Activated CD4-positive, alpha-beta T cell treated with anti-CD3 and anti-CD28 coated beads for 4 hours (primary cell): ENCODE results near the gene CRISPLD2.
"Not testable (repeated sequence)": the region's sequence is repeated elsewhere in the genome, so short reads cannot be mapped to it uniquely, and the experiment has no call there.

Experiments
- DNase-seq, 2 donors: peaks; one replicate each; pipeline ENCODE4 v3.0.0-alpha.2; 2020

The CRISPLD2 gene

DNA sequence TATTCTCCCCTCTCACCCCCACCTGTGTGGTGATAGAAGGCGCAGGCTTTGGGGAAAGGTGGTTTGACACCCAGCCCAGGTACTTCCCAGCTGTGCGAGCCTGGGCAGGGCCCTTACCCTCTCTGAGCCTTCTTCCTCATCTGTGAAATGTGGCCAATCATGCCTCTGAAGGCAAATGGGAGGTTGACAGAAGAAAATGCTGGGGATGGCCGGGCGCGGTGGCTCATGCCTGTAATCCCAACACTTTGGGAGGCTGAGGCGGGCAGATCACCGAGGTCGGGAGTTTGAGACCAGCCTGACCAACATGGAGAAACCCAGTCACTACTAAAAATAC, 43.7 kb downstream of the CRISPLD2 start:
- no peak for DNase-seq

DNA sequence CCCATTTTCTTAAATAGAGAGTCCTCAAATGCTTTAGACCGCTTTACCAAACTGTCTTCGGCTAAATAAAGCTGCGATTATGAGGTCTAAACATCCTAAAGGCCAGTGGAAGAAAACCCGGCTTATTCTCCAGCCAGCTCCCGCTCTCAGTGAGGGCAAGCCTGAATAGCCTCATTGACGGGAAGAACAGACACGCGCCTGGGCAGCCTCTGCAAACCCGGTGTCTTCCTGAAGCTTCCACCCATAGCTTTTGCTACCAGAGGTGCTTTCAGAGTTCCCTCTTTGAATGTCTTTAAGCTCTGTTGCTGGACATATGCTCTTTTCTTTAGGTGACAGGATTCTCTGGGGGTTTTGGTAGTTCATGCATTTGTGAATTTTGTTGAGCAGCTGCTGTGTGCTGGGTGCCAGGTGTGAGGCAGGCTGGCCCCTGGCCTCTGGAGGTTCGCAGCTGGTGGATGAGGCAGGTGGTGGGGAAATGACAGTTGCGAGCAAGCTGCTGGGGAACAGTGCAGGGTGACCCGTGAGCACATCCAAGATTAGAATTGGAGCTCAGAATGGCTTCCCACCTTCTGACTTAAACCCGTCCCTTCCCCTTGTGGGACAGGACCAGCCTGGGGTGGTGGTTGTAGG, 44.7 kb downstream of the CRISPLD2 start:
- DNase-seq, result no peak

DNA sequence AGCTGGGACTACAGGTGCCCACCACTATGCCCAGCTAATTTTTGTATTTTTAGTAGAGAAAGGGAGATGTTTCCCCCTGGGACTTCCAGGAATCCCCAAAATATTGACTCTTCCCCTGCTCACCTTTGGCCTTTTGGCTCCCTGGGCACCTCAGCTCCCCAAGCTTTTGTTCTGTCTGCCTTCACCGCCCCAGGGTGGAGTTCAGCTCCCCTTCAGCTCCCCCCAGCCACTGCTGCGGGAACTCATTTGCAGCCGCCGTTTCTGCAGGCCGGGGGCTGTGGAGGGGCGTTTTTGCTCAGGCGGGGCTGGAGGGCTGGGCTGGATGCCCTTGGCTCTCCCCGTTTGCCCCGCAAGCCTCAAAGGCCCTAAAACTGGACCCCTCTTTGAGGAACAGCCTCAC, 47.9 kb downstream of the CRISPLD2 start:
- no peak for DNase-seq

DNA sequence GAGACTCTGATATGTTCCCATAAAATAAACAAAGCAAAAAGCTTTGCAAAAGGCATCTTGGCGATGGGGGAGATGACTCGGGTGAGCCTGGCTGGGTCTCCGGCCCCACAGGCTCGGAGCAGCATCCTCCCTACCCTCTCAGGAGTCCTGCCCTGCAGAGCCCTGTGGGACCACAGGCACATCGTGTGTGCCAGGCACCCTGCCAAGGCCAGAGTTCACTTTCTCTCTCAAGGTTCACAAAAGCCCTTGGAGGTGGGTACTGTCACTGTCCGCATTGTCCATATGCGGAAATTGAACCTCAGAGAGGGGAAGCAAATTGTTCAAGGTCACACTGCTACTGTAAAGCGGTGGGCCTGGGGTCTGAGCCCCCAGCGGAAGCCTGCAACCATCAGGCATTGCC, 48.5 kb downstream of the CRISPLD2 start:
- no peak for DNase-seq

DNA sequence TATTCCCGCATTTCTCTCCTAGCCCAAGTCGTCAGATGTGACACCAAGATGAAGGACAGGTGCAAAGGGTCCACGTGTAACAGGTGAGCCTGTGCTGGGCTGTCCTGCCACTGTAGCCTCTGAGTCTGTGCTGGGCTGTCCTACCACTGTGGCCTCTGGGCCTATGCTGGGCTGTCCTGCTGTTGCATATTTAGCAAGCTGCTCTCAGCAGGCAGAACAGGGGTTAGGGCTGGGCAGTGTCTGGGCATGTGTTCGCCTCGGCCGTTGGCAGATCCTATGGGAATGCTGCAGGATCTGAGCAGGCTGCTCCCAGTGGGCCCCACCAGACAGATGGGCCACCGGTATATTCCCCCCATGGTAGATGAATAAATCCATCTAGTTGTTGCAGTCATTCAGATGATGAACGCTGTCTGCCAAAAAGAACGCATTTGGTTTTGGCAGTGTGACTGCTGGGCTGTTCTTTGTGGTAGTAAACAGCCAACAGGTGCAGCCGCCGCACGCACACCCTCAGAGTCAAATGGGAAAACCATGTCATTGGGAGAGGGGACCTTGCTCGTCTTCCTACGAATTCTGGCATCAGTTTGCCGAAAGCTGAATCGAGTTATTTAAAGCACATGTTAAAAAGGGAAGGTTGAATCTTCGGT, 49.2 kb downstream of the CRISPLD2 start:
- DNase-seq, result no peak

DNA sequence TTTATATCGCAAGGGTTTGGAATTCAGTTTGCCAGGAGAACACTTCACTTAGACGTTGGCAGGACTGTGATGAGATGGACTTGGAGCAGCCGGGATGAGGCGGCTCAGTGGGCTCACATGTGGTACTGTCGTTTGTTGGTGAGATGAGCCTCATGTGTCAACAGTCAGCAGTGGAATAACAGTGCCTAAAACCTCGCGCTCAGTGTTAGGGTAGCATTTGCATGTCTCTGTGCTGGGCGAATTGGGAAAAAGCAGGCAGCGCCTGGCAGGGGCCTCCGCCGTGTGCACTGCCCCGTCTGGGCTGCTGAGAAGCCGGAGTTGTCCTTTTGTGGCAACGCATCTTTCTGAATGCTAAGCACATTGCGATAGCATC, 49.7 kb downstream of the CRISPLD2 start:
- no peak for DNase-seq

DNA sequence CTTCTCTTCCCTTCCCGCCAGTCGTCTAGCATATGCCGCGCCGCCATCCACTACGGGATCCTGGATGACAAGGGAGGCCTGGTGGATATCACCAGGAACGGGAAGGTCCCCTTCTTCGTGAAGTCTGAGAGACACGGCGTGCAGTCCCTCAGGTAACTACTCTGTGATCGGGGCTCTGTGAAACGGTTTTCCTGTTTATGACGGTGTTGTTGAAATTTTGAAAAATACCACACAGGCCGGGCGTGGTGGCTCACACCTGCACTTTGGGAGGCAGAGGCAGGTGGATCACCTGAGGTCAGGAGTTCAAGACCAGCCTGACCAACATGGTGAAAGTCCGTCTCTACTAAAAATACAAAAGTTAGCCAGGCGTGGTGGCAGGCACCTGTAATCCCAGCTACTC, 53.2 kb downstream of the CRISPLD2 start:
- not testable (repeated sequence) for DNase-seq

DNA sequence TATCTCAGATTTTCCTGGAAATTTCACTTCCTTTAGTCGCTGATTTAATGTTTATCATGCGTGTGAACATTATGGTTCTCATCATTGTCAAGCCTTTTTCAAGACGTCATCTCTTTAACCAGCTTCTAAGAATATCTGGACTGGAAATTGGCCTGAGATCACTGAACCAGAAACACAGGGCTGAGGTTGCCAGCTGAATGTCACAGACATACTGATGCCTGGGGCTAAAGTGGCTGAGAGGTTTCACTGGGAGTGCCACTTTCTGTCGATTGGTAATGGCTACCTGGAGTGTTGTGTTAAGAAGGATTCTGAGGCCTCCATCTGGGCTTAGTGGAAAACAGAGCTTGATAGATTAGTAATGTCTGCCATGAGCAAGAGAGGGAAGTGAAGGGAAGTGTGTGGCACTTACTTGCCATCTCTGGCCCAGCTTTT, 54.2 kb downstream of the CRISPLD2 start:
- DNase-seq, result no peak

DNA sequence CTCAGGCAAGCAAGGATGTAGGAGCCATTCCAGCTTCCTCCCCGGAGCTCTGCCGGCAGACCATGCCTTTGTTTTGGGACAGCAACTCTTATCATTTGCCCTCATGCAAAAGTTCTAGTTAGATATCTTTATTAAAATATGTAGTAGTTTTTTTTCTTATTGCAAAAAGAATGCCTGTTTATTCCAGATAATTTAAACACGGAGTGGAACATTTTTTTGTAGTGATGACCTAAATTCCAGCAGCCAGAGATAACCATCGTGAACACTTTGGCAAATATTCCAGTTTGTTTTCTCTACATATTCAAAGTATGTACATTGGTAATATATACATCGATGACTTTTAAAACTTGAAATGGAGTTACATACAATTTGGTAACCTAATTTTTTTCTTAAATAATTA, 54.8 kb downstream of the CRISPLD2 start:
- no peak for DNase-seq

DNA sequence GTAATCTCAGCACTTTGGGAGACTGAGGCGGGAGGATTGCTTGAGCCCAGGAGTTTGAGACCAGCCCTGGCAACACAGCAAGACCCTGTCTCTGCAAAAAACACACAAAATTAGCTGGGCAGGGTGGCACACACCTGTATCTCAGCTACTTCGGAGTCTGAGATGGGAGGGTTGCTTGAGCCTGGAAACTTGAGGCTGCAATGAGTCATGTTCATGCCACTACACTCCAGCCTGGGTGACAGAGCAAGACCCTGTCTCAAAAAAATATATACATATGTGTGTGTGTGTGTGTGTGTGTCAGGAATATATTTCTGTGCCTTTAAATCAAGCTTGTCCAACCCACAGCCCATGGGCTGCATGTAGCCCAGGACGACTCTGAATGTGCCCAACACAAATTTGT, 55.2 kb downstream of the CRISPLD2 start:
- no peak for DNase-seq

DNA sequence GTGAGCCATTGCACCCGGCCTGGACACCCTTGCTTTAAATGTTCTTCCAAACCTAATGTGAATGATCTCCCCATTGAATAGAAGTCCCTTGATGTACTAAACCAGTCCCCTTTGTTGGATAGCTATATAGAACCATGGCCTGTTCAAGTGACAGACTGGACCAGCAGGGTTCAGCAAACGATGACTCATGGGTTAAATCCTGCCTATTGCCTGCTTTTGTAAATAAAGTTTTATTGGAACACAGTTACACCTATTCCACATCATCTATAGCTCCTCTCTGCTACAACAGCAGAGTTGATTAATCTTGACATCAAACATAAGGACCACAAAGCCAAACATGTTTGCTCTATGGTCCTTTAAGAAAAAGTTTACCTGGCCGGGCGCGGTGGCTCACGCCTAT, 56.1 kb downstream of the CRISPLD2 start:
- DNase-seq, result no peak

DNA sequence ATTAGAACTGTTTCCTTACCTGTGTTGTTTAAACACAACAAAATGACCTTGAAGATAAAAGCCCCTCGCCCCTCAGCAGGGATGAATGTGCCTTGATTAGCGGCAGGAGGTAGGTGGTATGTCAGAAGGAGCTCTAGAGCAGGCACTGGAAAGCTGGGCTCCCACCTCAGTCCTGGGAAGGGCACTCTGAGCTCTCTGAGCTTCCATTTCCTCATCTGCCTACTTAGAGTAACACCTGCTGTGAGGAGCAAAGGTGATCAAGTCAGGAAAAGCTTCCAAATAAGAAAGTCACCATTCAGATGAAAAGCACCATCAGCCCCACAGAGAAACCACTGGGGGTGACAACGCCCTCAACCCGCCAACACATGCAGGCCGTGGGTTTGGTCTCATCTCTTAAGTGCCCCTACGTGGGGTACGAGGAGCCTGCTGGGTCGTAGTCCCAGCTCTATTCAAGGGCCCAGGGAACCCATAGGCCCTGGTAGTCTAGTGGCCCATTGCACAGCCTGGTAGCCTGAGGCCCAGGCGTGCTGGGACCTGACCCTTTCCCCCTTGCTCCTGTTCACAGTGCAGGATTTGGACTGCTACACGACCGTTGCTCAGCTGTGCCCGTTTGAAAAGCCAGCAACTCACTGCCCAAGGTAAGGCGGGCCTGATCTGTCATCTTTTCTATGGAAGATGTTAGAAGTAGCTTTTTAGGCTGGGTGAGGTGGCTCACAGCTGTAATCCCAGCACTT, 57.3 kb downstream of the CRISPLD2 start:
- DNase-seq, result no peak

DNA sequence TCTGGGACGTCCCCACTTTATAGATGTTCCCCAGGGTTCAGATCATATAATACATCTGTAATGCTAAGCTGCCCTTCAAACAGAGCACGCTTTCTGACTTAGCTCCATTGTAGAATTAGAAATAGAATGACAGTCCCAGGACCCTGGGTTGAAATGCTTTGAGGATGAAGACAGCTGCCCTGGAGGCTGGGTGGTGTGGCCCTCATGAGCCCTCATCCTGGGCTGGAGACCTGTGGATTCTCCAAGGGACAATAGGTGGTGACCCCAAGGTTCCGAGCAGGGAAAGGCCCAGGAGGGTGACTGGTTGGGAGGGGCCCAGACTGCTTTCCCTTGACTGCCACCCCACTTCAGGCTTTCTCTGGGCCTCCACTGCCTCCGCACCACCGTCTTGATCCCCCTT, 59.0 kb downstream of the CRISPLD2 start:
- DNase-seq, result no peak

DNA sequence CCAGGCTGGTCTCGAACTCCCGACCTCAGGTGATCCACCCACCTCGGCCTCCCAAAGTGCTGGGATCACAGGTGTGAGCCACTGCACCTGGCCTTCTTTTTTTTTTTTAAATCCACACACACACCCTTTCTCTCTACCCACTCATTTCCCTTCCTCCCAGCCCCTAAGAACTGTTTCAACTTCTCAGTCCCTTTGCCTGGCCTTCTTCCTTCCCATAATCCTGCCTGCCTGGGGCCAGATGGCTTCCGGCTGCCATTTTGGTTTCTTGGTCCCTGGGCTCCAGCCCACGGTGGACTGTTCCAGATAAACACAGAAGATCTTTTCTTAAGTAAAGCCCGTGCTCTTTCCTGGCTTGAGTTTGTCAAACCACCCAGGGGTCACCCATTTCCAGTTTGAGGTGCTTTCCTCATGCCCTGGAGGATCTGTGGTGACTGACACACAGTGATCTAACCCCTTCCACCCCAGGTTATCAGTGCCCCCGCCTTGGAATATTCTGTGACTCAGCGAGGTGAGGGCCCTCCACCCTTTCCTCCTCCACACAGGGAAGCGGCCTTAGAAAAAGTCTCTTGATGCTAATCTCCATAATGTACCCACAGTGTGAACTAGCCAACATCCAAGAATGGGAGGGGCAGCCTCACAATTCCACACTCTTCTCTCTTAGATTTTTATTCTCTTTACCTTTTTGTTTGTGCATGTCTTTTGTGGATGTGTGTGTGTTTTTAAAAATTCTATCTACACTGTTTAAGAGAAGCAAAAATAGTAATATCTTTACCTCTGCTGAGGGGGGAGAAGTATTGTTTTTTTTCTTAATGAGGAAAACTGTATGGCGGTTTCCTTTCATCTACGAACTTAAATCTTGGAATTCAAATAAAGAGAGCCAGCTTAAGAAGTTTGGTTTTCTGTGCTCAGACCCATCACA, 60.0 kb downstream of the CRISPLD2 start:
- no peak for DNase-seq

DNA sequence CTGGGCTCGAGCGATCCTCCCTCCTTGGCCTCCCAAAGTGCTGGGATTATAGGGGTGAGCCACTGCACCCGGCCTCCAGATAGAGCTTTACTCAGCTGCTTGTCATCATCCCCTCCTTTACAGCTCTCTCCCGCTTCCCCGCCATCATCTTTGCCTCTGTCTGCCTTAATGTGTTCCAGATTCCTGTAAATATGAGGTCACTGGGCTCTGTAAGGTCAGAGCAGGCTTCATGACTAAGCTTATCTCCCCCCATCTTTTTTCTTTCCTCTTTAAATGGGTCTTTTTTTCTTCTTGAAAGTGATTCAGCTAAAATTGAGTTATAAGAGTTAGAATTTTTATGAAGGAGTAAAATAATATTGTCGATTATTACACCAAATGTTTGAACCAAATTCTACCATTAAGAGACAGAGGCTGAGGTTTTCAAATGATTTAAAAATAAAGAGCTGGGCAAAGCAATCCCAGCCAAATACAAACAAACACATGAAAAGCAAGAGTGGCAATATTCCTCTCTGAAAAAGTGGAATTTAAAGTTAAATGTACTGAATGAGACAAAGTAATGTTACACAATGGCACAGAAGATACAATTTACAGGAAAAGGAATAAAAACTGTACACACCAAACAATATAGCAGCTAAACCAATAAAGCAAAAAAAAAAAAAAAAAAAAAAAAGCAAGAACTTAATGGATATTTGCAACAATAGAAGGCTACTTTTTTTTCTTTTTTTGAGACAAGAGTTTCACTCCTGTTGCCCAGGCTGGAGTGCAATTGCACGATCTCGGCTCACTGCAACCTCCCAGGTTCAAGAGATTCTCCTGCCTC, 62.1 kb downstream of the CRISPLD2 start:
- no peak for DNase-seq

DNA sequence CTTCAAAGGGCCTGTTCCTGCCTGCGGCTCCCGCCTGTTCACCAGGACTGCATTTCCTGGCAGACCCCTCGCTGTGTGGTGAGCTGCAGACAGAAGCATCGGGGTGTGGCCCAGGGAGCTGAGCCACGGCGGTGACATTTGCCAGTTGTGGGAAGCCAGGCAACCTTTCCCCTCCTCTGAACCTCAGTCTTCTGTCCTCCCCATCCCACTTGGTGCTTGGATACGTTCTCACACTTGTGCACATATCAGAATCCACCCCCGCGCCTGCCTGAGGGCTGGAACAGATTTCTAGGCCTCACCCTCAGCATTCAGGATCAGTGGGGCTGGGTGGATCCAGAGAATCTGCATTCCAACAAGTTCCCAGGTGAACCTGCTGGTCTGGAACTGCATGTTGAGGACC, 63.5 kb downstream of the CRISPLD2 start:
- DNase-seq, result no peak

DNA sequence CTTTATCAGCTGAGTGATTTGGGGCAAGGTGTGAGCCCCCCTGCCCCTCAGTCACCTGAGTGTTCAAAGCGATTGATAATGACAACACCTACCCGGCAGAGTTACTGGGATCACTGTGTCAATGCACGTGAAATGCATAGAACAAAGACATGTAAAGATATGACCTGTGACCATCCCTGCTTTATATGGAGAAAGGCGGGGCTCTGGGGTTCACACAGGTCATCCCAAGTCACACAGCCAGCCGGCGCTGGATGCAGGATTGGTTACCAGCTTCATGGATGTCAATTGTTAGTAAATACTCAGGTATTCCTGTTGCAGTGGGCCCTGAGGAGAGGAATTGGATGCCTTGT, 64.4 kb downstream of the CRISPLD2 start:
- DNase-seq, result no peak

DNA sequence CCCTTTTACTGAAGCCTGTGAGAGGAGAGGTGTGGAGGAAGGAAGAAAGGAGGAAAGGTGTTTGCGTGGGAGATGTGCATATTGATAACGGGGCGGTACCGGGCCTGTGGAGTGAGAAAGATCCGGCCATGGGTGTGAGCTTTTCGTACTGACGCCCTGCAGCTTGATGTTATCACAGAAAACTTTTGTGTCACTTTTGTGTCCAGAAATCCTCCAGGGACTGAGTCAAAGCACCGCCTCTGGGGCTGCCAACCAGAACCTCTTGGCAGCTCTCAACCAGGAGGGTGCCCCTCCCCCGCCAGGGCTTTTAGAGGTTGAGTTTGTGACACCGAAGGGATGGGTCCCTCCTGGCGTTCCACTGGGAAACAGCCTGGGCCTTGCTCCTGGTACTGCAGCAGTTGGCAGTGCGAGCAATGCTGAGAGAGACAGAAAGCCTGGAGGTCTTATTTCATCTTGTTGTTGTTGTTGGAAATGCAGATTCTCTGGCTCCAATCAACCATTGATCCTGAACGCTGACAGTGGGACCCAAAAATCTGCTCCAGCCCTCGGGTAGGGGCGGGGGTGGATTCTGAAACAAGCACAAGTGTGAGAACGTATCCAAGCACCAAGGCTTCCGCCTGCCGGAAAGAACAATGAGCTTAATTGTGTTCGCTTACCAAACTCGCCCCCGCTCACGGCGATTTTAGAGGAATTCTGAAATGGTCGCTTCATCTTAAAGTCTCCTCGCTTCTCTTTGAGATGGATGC, 65.0 kb downstream of the CRISPLD2 start:
- DNase-seq, result no peak

DNA sequence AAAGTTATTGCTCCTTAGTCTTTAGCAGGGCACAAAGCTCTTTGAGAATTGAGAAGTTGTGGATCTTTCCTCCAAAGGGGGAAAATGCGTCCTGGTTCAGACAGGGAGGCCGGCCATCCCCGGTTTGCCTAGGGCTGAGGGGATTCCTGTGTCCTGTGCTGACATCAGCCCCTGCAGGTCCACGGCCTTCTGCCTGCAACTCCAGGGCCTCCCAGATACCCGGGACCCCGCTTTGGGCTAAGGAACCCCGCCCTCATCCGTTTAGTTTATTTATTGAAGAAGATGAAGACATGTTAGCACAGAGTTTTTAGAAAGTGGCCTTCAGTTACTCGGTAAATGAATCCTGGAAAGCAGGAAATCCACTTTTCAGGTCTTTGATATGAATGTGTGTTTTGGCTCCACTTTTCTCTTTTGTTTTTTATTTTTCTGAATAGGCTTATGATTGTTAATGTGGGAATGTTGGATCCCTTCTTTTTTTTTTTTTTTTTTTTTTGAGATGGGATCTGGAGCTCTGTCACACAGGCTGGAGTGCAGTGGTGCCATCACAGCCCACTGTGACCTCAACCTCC, 65.6 kb downstream of the CRISPLD2 start:
- DNase-seq, result no peak

DNA sequence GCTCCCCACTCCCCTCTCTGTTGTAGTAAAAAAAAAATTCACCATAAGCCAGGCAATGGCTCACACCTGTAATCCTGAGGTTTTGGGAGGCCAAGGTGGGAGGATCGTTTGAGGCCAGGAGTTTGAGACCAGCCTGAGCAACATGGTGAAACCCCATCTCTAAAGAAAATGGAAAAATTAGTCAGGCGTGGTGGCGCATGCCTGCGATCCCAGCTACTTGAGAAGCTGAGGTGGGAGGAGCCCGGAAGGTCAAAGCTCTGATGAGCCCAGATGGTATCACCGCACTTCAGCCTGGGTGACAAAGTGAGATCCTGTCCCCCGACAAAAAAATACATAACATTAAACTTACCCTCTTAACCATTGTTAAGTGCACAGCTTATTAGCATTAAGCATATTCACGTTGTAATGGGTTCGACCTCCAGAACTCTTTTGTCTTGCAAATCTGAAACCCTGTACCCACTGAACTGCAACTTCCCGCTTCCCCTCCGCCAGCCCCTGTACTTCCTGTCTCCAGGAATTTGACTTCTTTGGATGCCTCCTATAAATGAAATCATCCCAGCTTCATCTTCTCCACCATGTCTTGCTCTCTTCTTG, 66.8 kb downstream of the CRISPLD2 start:
- no peak for DNase-seq

DNA sequence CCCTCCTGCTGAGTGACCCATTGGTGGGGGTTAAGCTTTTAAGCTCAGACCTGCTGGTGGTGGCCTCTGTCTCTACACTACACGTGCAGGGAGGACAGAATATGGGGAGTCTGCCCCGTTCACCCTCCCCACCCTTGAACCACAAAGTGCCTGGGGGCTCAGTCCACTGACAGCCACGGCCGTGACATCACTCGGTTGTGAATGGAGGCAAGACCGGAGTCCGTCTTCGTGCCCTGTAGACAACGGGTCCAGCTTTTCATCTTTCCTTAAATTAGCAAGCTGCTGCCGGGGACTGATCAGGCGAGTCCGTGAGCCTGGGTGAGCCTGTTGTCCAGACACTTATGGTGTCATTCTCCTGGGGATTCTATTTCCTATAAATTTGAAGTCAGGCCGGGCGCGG, 67.4 kb downstream of the CRISPLD2 start:
- DNase-seq, result no peak
